Measurements from ENCODE around the gene NFYA. TPM values are rescaled to one million over a fixed set of nuclear protein-coding genes. Genes with fewer than 3 reads are reported as not detected.

NFYA gene
- total and polyA plus RNA-seq, 3 donors from 2014 or later = 70.6 to 87.7 (median 82.0) TPM

- Histone ChIP-seq H3K36me3 (ENCODE audit: low read depth, missing control alignments) (no peaks in the 10 kb centered on the region), H3K27me3 (no peaks in the 10 kb centered on the region), H3K27ac (no peak overlapping the region), H3K4me3 (no peak overlapping the region), H3K9me3 (no peaks in the 10 kb centered on the region), H3K4me1 (no peaks in the 10 kb centered on the region)
- WGBS, 2 donors = 65 to 69% methylated on average over 3 of the region's 3 CpGs
- intact Hi-C loops (cut with DNase I; ENCODE audit: low total_unique reads) = loop anchor here (10.0 kb wide), 1 partner anchor 141 kb away; no protein-coding TSS in a partner anchor
- DNase-seq = no peak
- TF ChIP-seq POLR2A (IDR thresholded peaks at IDR 0.05) = no peak
- TF ChIP-seq, protein P1, sequence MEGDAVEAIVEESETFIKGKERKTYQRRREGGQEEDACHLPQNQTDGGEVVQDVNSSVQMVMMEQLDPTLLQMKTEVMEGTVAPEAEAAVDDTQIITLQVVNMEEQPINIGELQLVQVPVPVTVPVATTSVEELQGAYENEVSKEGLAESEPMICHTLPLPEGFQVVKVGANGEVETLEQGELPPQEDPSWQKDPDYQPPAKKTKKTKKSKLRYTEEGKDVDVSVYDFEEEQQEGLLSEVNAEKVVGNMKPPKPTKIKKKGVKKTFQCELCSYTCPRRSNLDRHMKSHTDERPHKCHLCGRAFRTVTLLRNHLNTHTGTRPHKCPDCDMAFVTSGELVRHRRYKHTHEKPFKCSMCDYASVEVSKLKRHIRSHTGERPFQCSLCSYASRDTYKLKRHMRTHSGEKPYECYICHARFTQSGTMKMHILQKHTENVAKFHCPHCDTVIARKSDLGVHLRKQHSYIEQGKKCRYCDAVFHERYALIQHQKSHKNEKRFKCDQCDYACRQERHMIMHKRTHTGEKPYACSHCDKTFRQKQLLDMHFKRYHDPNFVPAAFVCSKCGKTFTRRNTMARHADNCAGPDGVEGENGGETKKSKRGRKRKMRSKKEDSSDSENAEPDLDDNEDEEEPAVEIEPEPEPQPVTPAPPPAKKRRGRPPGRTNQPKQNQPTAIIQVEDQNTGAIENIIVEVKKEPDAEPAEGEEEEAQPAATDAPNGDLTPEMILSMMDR (IDR thresholded peaks at IDR 0.05) = no peak
Observed at GRCh38 chr6:41036186-41036585, 36.6 kb upstream of the NFYA start.

- 100% methylated on average over 2 of the region's 2 CpGs for WGBS, 2 donors
- H3K27me3 ChIP-seq = no peaks in the 10 kb centered on the region
- no peaks in the 10 kb centered on the region for H3K36me3 ChIP-seq (ENCODE audit: low read depth, missing control alignments)
- H3K9me3 ChIP-seq = no peaks in the 10 kb centered on the region
- H3K27ac ChIP-seq = no peak overlapping the region
- no peak for DNase-seq
- no peak for TF ChIP-seq POLR2A (IDR thresholded peaks at IDR 0.05)
- TF ChIP-seq, protein P1 (IDR thresholded peaks at IDR 0.05) = no peak
- no peak overlapping the region for H3K4me3 ChIP-seq
- no peaks in the 10 kb centered on the region for H3K4me1 ChIP-seq
- intact Hi-C loops (cut with DNase I; ENCODE audit: low total_unique reads) = loop anchor here (10.0 kb wide), 1 partner anchor 142 kb away; no protein-coding TSS in a partner anchor
Observed at GRCh38 chr6:41036601-41037000, 36.2 kb upstream of the NFYA start.

- no peak overlapping the region for H3K27ac ChIP-seq
- no peaks in the 10 kb centered on the region for H3K9me3 ChIP-seq
- no peaks in the 10 kb centered on the region for H3K36me3 ChIP-seq (ENCODE audit: low read depth, missing control alignments)
- no peak for DNase-seq
- WGBS, 2 donors = 79 to 92% methylated on average over 13 of the region's 13 CpGs
- no peak for TF ChIP-seq POLR2A (IDR thresholded peaks at IDR 0.05)
- TF ChIP-seq, protein P1 (IDR thresholded peaks at IDR 0.05) = no peak
- intact Hi-C loops (cut with DNase I; ENCODE audit: low total_unique reads) = loop anchor here (10.0 kb wide), 1 partner anchor 143 kb away; no protein-coding TSS in a partner anchor
- no peaks in the 10 kb centered on the region for H3K27me3 ChIP-seq
- H3K4me1 ChIP-seq = no peaks in the 10 kb centered on the region
- no peak overlapping the region for H3K4me3 ChIP-seq
Observed at GRCh38 chr6:41037107-41037900, 35.5 kb upstream of the NFYA start.

DNA sequence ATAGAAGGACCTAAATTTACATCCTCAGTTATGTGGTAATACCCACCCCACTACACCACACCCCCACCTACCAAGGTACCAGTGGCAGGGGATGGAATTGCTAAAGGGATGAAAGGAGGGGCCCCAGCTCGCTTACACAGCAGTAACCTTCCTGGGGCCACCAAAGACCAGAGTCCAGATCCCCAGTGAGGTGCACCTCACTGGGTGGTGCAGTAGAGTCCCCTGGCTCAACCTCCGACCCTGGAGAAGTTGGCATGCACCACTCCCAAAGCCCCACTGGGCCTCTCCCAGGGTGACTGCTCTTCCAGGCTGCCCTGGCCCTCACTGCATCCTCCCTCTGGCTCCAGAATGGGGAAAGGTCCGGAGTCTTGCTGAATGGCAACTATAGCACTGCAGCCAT is 34.6 kb upstream of the NFYA start:
- no peak for DNase-seq
- 100% methylated on average over 1 to 3 of the region's 3 CpGs for WGBS, 2 donors
- Histone ChIP-seq H3K4me3 (no peak overlapping the region), H3K27ac (no peak overlapping the region), H3K27me3 (no peaks in the 10 kb centered on the region), H3K4me1 (no peaks in the 10 kb centered on the region), H3K9me3 (no peaks in the 10 kb centered on the region), H3K36me3 (ENCODE audit: low read depth, missing control alignments) (no peaks in the 10 kb centered on the region)
- intact Hi-C loops (cut with DNase I; ENCODE audit: low total_unique reads) = loop anchor here (10.0 kb wide), 1 partner anchor 143 kb away; no protein-coding TSS in a partner anchor
- no peak for TF ChIP-seq POLR2A (IDR thresholded peaks at IDR 0.05)
- TF ChIP-seq, protein P1 (IDR thresholded peaks at IDR 0.05) = no peak

Data from testis (tissue), 3 donors.